IMR-90 (cell line): ENCODE results near the gene MPC1. TPM values are rescaled to one million over a fixed set of nuclear protein-coding genes. Genes with fewer than 3 reads are reported as not detected.

ENCODE experiments used
- ATAC-seq: fragments of 200-7000 bp; cut with Tn5 transposase; 2 replicates; pipeline ENCODE4 v1.9.1; 2020; ENCODE audit warnings: low read depth, mild to moderate bottlenecking, moderate library complexity
- BruUV-seq: library from RNA; stranded (reverse); fragments of 400-500 nt; replicated peaks from 2 replicates; lab custom pipeline; 2021; lab: Mats Ljungman, UMichigan
- CTCF ChIA-PET: fragments of 300-600 bp; formaldehyde crosslinking; extraction: SDS; loops from one replicate; lab custom pipeline; 2021; ENCODE audit warnings: antibody characterized with exemption; lab: Yijun Ruan, JAX
- POLR2A ChIA-PET: fragments of 300-600 bp; sonication (Branson Sonifier 250); formaldehyde crosslinking; loops from one replicate; lab custom pipeline; 2022; ENCODE audit warnings: antibody characterized with exemption; ENCODE audit not compliant: unreplicated experiment; lab: Charles Lee
- DNase-seq: peaks from one replicate; pipeline ENCODE4 v3.0.0; 2013
- H2AFZ ChIP-seq: replicated peaks from 2 replicates; pipeline ENCODE3; 2013; ENCODE audit warnings: low read length, mild to moderate bottlenecking; ENCODE audit not compliant: poor library complexity
- H2AK5ac ChIP-seq: 2 replicates; pipeline ENCODE4 v1.6.1; 2013; ENCODE audit warnings: low read depth, low read length, inconsistent platforms
- H2AK9ac ChIP-seq: replicated peaks from 2 replicates; pipeline ENCODE3; 2013; ENCODE audit warnings: mild to moderate bottlenecking, low read depth, low read length, moderate library complexity; ENCODE audit not compliant: poor library complexity
- H2BK120ac ChIP-seq: 2 replicates; pipeline ENCODE4 v1.6.1; 2013; ENCODE audit warnings: low read depth, low read length, inconsistent platforms
- H2BK15ac ChIP-seq: 3 replicates; pipeline ENCODE4 v1.6.1; 2013; ENCODE audit warnings: low read depth, low read length, inconsistent platforms
- H2BK20ac ChIP-seq: 2 replicates; pipeline ENCODE4 v1.6.1; 2013; ENCODE audit warnings: low read depth, mild to moderate bottlenecking, inconsistent platforms, low read length, moderate library complexity
- H2BK5ac ChIP-seq: 2 replicates; pipeline ENCODE4 v1.6.1; 2013; ENCODE audit warnings: mild to moderate bottlenecking, low read depth, low read length, inconsistent platforms; ENCODE audit not compliant: poor library complexity, severe bottlenecking
- H3K14ac ChIP-seq: replicated peaks from 2 replicates; pipeline ENCODE4 v1.6.1; 2013; ENCODE audit warnings: low read depth, low read length, inconsistent platforms
- H3K18ac ChIP-seq: 2 replicates; pipeline ENCODE4 v1.6.1; 2013; ENCODE audit warnings: low read depth, low read length, control low read depth
- H3K23ac ChIP-seq: 2 replicates; pipeline ENCODE4 v1.6.1; 2013; ENCODE audit warnings: low read depth, low read length, inconsistent platforms
- H3K27ac ChIP-seq: 2 replicates; pipeline ENCODE4 v1.5.1; 2013; ENCODE audit warnings: mild to moderate bottlenecking, control low read depth, low read length; ENCODE audit not compliant: insufficient read depth
- H3K27me3 ChIP-seq: 2 replicates; pipeline ENCODE4 v1.6.1; 2013; ENCODE audit warnings: low read length; ENCODE audit not compliant: control insufficient read depth, insufficient read depth
- H3K36me3 ChIP-seq: 2 replicates; pipeline ENCODE4 v1.6.1; 2013; ENCODE audit warnings: low read length, mixed read lengths; ENCODE audit not compliant: control insufficient read depth, insufficient read depth
- H3K4ac ChIP-seq: 2 replicates; pipeline ENCODE4 v1.6.1; 2013; ENCODE audit warnings: low read depth, low read length, inconsistent platforms
- H3K4me1 ChIP-seq: 2 replicates; pipeline ENCODE4 v1.6.1; 2013; ENCODE audit warnings: low read length, mixed read lengths; ENCODE audit not compliant: control insufficient read depth, insufficient read depth
- H3K4me2 ChIP-seq: 2 replicates; pipeline ENCODE4 v1.6.1; 2013; ENCODE audit warnings: low read depth, mild to moderate bottlenecking, control low read depth, low read length, moderate library complexity
- H3K4me3 ChIP-seq: 2 replicates; pipeline ENCODE4 v1.5.1; 2013; ENCODE audit warnings: low read depth, mild to moderate bottlenecking, control low read depth, low read length, moderate library complexity; ENCODE audit not compliant: insufficient read depth
- H3K56ac ChIP-seq: 2 replicates; pipeline ENCODE4 v1.6.1; 2013; ENCODE audit warnings: low read length, inconsistent platforms; ENCODE audit not compliant: insufficient read depth; ENCODE audit errors: extremely low read depth
- H3K79me1 ChIP-seq, 2 experiments: 2 replicates each; pipeline ENCODE4 v1.6.1; 2013; ENCODE audit warnings: low read length in 2 of 2, inconsistent platforms in 1 of 2, low read depth in 1 of 2
- H3K9ac ChIP-seq: 2 replicates; pipeline ENCODE4 v1.6.1; 2013; ENCODE audit warnings: low read depth, low read length, control low read depth
- H3K9me1 ChIP-seq: 2 replicates; pipeline ENCODE4 v1.6.1; 2013; ENCODE audit warnings: low read length, inconsistent platforms; ENCODE audit not compliant: insufficient read depth
- H3K9me3 ChIP-seq: 2 replicates; pipeline ENCODE4 v1.6.1; 2013; ENCODE audit warnings: low read length; ENCODE audit not compliant: control insufficient read depth, insufficient read depth
- H4K20me1 ChIP-seq: 2 replicates; pipeline ENCODE4 v1.6.1; 2013; ENCODE audit warnings: low read length, inconsistent platforms; ENCODE audit not compliant: insufficient read depth
- H4K5ac ChIP-seq: 2 replicates; pipeline ENCODE4 v1.6.1; 2013; ENCODE audit warnings: mild to moderate bottlenecking, low read depth, low read length, control low read depth
- H4K8ac ChIP-seq, 2 experiments: 2 replicates each; pipeline ENCODE4 v1.6.1; 2013; ENCODE audit warnings: low read depth in 2 of 2, low read length in 2 of 2, control low read depth in 1 of 2, inconsistent platforms in 1 of 2
- H4K91ac ChIP-seq: 2 replicates; pipeline ENCODE4 v1.6.1; 2013; ENCODE audit warnings: low read depth, low read length, inconsistent platforms; ENCODE audit not compliant: insufficient read depth
- CHD1 ChIP-seq: IDR thresholded peaks from 2 replicates; pipeline ENCODE4 v1.6.1; 2012; ENCODE audit warnings: low read depth, low read length, improper control_type of control experiment
- CTCF ChIP-seq: conservative IDR thresholded peaks from 2 replicates; pipeline ENCODE4 v1.5.1; 2012; ENCODE audit warnings: mild to moderate bottlenecking, low read depth, low read length, improper control_type of control experiment
- ELK1 ChIP-seq: fragments of 150-350 bp; IDR thresholded peaks from 2 replicates; pipeline ENCODE4 v1.6.1; 2016; ENCODE audit warnings: low read depth, mild to moderate bottlenecking, low read length, moderate library complexity, borderline replicate concordance
- FOS ChIP-seq: fragments of 150-350 bp; IDR thresholded peaks from 2 replicates; pipeline ENCODE4 v1.6.1; 2016; ENCODE audit warnings: low read depth, low read length
- MAFK ChIP-seq: IDR thresholded peaks from 2 replicates; pipeline ENCODE4 v1.6.1; 2012; ENCODE audit warnings: low read depth, low read length, improper control_type of control experiment
- MXI1 ChIP-seq: IDR thresholded peaks from 2 replicates; pipeline ENCODE4 v1.6.1; 2012; ENCODE audit warnings: low read depth, mild to moderate bottlenecking, low read length, moderate library complexity, borderline replicate concordance
- NFE2L2 ChIP-seq: fragments of 150-350 bp; IDR thresholded peaks from 2 replicates; pipeline ENCODE4 v1.6.1; 2016; ENCODE audit warnings: low read depth, mild to moderate bottlenecking, low read length
- POLR2A ChIP-seq: IDR thresholded peaks from 2 replicates; pipeline ENCODE4 v1.6.1; 2012; ENCODE audit warnings: mild to moderate bottlenecking, low read depth, low read length
- RAD21 ChIP-seq: IDR thresholded peaks from 2 replicates; pipeline ENCODE4 v1.6.1; 2012; ENCODE audit warnings: low read length, improper control_type of control experiment
- RCOR1 ChIP-seq: IDR thresholded peaks from 2 replicates; pipeline ENCODE4 v1.6.1; 2012; ENCODE audit warnings: mild to moderate bottlenecking, low read length, improper control_type of control experiment; ENCODE audit not compliant: insufficient replicate concordance
- RFX5 ChIP-seq: IDR thresholded peaks from 2 replicates; pipeline ENCODE4 v1.8.0; 2012; ENCODE audit warnings: low read depth, mild to moderate bottlenecking, low read length, moderate library complexity
- USF2 ChIP-seq: fragments of 150-350 bp; IDR thresholded peaks from 2 replicates; pipeline ENCODE4 v1.6.1; 2017; ENCODE audit warnings: mild to moderate bottlenecking, antibody characterized with exemption, low read length, low read depth
- WGBS, 2 experiments: methylation state at CpG; one replicate each; pipeline versions ENCODE4 v1.1.5 to v1.1.7; 2013; ENCODE audit warnings: missing lambda C conversion rate in 2 of 2; ENCODE audit not compliant: insufficient read length in 1 of 2; ENCODE audit errors: extremely low coverage in 2 of 2; 5-methylcytosine and 5-hydroxymethylcytosine counted together
- dilution Hi-C: fragments of 300-500 bp; cut with HindIII; formaldehyde crosslinking; loops from one replicate; pipeline ENCODE4 v1.14.3; 2018; ENCODE audit warnings: low sequenced_read_pairs; ENCODE audit not compliant: unreplicated experiment
- in situ Hi-C: fragments of 300-500 bp; cut with MboI; formaldehyde crosslinking; loops from 3 replicates; pipeline ENCODE4 v1.14.3; 2019; ENCODE audit warnings: low sequenced_read_pairs, inconsistent platforms, mixed read lengths
- intact Hi-C: fragments of 100-400 bp; cut with micrococcal nuclease; formaldehyde crosslinking; loops from 2 replicates; pipeline ENCODE4 v1.10.0; 2022
- polyA plus RNA-seq, 3 experiments: library from polyadenylated mRNA; depleted of rRNA; stranded (reverse); fragments of >200 nt; gene quantifications; 2 replicates each; pipeline ENCODE4 v1.2.3, GENCODE V29; 2012; ENCODE audit warnings: low replicate concordance in 1 of 3
- total RNA-seq: library from RNA; depleted of rRNA; stranded (reverse); fragments of >200 nt; gene quantifications from 2 replicates; pipeline ENCODE4 v1.2.3, GENCODE V29; 2012

The MPC1 gene
- total and polyA plus RNA-seq, 2 of the 4 experiments (the other 2 are of a cell fraction), result 10.9 to 12.0 TPM

GRCh38 chr6:166334878-166335277 lies 47.9 kb downstream of the MPC1 start:
- H2AK5ac ChIP-seq, result no peak overlapping the region
- 100% methylated on average over 4 of the region's 8 CpGs; no CpG with 5 or more reads in 1 of the 2 experiments for WGBS, 2 experiments
- H3K23ac ChIP-seq, result no peak overlapping the region
- H3K9me3 ChIP-seq, result no peaks in the 10 kb centered on the region
- H3K9me1 ChIP-seq, result peaks cover 14% of the 10 kb centered on the region
- no peak overlapping the region for H3K4me2 ChIP-seq
- intact Hi-C loops, result no loop called here
- H2BK120ac ChIP-seq, result no peak overlapping the region
- H2AK9ac ChIP-seq, result no peak overlapping the region
- dilution Hi-C loops, result no loop called here
- H3K18ac ChIP-seq, result no peak overlapping the region
- ATAC-seq, result no peak
- peaks cover 86% of the 10 kb centered on the region for H4K20me1 ChIP-seq
- H3K27me3 ChIP-seq, result no peaks in the 10 kb centered on the region
- H2BK20ac ChIP-seq, result no peak overlapping the region
- no peak overlapping the region for H2BK5ac ChIP-seq
- no peak for DNase-seq
- no peak overlapping the region for H3K56ac ChIP-seq
- no peak overlapping the region for H4K5ac ChIP-seq
- H2AFZ ChIP-seq, result no peak overlapping the region
- H3K4me1 ChIP-seq, result peaks cover 11% of the 10 kb centered on the region; the same call in 1 of the 2 replicates
- no peak overlapping the region for H4K8ac ChIP-seq
- ChIA-PET POLR2A (no interaction called here), CTCF (no interaction called here)
- H3K36me3 ChIP-seq, result peaks cover 22% of the 10 kb centered on the region
- peaks cover 34 to 81% of the 10 kb centered on the region in 2 experiments for H3K79me1 ChIP-seq
- H3K14ac ChIP-seq, result no peak overlapping the region
- in situ Hi-C loops, result no loop called here
- no peak overlapping the region for H3K27ac ChIP-seq
- BruUV-seq, result no TSS peak
- no peak overlapping the region for H3K9ac ChIP-seq
- no peak overlapping the region for H2BK15ac ChIP-seq
- no peak overlapping the region for H4K91ac ChIP-seq
- no peak overlapping the region for H3K4me3 ChIP-seq
- no peak overlapping the region for H3K4ac ChIP-seq
- TF ChIP-seq MXI1, result no peak
- TF ChIP-seq MAFK, result no peak
- no peak for TF ChIP-seq NFE2L2
- TF ChIP-seq FOS, result no peak
- no peak for TF ChIP-seq RCOR1
- TF ChIP-seq CTCF, result no peak
- no peak for TF ChIP-seq RAD21
- no peak for TF ChIP-seq POLR2A
- TF ChIP-seq ELK1, result no peak
- no peak for TF ChIP-seq RFX5
- TF ChIP-seq USF2, result no peak
- no peak for TF ChIP-seq CHD1
